Activated CD8-positive, alpha-beta memory T cell treated with anti-CD3 and anti-CD28 coated beads for 4 hours (primary cell): Measurements from ENCODE around the gene CCDC17.
"Not testable (repeated sequence)": the region's sequence is repeated elsewhere in the genome, so short reads cannot be mapped to it uniquely, and the experiment has no call there.

Experiments
- DNase-seq, 2 donors: peaks; one replicate each; pipeline ENCODE4 v3.0.0-alpha.2; 2020; ENCODE audit warnings: low read depth in 2 of 2

The CCDC17 gene

DNA sequence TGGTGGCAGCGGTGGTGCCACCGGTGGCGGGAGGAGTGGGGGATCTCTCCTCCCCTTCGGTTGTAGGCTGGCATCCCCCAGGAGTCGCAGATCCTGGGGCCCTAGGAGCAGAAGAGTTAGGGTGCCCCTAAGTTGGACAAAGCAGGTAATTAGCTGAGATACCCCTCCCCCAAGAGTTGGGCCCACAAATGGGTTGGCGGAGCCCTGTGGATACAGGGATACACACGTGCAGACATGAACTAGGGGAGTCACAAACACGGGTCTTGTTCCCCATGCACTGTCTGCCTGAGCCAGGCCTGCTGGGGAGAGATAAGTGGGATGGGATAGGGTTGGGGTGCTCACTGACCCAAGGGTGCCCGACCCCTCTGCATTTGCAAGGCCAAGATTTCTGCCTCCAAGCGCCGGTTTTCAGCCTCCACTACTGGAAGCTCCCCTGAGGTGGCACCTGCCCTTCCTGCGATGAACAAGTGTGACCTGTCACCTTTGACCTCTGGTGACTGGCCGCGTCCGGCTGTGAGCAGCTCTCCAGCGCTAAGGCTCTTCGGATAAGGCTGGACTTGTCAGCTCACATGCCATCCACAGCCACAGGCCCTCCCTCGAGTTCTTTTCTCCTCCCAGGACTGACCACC lies 1.8 kb downstream of the CCDC17 start:
- DNase-seq: no peak

DNA sequence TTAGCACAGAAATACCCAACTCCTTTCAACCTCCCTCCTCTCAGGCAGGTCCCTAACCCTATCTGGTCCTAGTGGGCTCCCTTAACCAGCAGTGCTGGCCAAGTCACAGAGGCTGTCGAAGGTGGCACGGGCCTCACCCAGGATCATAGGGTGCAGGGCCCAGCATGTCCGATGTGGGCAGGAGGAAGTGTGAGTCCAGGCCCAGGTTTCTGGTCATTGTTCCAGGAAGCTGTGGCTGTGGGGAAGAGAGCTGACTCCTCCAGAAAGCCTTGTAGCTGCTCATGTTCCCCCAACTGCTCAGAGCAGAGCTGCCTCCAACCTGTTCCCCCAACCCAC lies 2.4 kb downstream of the CCDC17 start:
- DNase-seq: no peak

DNA sequence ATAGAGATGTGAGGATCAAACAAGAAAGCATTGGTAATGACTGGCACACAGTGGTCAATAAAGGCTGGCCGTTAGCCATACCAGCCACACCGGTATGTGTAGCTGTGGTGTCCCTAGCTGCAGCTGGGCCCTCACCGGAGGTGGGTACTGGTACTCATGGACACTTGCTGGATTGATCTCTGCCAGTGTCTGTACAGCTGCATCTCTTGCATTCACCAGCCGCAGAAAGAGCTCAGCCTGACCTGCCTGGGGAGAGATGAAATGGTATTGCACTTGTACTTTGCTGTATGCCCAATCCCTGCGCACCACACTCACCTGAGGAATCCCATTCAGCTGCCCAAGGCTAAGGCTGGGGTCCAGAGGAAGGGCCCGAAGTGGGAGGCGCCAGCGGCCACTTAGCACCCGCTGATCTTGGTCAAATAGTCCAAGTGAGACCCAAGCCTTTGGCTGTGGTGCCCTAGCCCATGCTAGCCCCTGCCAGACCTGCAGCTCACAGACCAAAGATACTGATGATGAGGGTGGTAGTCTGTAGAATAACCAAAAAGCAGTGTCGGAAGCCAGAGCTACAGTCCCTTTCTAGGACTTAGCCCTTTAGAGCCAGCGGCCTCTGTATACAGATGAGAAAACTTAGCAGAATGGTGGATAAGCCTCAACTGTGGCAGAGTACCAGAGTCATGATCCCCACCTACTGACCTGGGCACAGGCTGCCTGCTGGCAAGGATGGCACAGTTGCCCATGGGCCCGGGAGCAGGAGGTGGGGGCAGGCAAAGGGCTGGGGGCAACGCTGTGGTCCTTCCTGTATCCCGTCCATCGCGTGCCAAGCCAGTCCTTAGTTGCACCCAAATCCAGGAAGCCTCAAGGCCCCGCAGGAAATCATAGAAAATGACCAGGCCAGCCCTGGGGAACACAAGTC lies 3.0 kb downstream of the CCDC17 start:
- no peak for DNase-seq

DNA sequence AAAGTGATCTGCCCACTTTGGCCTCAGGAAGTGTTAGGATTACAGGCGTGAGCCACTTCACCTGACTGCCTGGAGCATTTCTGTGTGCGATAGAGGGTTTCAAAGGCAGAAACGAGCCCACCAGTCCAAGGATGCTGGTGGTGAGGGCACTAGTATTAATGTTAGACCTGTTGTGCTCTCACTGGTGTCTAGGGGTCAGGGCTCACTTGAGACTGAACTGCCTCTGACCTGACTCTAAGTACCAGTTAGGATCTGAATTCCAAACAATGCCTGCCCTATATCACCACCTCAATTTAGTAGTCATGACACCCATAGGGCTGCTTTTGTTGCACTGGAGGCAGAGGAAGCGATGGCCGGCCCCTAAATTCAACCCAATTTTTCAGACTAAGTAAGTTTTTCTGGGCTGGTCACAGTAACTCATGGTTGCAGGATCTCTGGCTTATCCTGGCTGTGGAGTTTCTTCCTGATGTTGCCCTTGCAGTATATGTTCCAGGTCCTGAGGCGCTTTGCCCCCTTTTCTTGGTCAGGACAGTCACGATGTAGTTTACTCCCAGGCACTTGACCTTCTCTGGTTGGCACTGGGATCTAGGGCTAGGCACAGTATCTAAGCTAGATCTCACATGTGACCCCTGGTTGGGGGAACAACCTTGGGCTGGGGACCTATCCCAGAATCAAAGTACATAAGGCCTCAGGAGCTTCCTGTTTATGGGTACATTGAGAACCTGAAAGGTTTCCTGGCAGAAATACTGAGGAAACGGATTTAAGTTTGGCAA lies 4.5 kb downstream of the CCDC17 start:
- no peak for DNase-seq

DNA sequence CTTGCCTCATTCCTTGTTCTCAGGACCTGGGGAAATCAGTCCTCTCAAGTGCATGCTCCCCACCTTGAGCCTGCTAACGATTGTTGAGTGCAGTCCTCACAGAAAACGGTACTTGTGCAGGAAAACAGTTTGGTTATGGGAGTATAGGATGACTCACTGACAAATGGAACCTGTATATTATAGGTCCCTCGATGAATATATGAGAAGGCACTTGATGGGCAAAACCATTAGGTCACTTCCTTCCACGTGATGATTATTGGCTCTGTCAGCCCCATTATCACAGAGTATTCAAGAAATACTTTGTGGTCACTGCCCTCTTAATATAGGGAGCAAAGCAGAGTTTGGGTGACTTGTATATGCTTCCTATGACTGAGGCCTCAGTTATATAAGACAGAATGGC lies 6.2 kb downstream of the CCDC17 start:
- no peak for DNase-seq

DNA sequence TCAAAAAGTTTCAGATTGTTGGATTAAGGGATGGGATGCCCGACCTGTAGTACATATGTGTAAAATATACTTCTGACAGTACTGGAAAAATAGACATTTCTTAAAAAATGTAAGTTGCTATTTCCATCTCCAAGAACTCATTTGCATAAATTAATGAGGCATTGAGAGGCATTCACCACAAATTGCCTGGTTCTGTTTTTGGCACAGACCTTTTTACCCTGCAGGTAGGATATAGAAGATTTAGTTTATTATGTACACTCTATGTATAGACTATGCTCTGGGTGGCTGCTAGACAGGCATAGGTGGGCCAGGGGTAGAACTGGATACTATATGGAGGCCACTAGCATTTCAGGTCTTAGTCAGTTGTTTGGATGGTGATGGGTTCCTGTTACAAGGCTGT lies 8.0 kb downstream of the CCDC17 start:
- DNase-seq: no peak

DNA sequence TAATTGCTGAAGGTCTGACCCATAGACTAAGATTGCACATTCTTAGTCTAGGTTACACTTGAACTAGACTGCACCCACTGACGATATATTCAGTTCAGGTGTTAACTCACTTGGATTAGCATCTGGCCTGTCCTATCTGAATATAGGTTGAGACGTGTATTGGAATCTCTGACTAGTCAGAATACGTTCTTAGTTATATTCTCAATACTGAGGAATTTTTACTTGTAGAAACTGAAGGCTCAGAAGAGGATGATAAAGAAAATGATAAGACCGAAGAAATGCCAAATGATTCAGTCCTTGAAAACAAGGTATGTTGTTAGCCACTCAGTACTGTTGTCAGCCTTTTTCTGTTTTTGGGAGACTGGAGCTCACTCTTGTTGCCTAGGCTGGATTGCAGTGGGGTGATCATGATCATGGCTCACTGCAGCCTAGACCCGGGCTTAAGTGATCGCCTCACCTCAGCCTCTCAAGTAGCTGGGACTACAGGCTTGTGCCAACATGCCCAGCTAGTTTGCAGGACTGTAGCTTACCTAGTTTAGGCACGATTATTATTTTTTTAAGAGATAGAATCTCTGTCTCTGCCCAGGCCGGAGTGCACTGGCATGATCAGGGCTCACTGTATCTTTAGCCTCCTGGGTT lies 10.8 kb downstream of the CCDC17 start:
- no peak for DNase-seq

DNA sequence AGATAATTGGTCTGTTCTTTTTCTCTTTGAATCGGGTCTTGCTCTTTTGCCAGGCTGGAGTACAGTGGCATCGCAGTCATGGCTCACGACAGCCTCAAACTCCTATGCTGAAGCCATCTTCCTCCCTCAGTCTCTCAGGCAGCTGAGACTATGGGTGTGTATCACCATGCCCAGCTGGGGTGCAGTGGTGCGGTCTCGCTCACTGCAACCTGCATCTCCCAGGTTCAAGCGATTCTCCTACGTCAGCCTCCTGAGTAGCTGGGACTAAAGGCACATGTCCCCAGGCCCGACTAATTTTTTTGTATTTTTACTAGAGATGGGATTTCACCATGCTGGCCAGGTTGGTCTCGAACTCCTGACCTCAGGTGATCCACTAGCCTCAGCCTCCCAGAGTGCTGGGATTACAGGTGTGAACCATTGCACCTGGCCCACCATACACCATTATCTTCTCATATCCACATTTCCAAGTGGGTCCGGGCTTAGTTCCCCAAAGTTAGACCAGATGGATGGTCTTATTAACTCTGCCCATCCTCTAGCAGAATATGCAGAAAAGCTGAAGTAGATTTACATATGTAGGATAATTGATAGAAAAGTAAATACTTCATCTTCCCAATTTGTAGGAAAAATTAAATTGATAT lies 13.1 kb downstream of the CCDC17 start:
- no peak for DNase-seq

DNA sequence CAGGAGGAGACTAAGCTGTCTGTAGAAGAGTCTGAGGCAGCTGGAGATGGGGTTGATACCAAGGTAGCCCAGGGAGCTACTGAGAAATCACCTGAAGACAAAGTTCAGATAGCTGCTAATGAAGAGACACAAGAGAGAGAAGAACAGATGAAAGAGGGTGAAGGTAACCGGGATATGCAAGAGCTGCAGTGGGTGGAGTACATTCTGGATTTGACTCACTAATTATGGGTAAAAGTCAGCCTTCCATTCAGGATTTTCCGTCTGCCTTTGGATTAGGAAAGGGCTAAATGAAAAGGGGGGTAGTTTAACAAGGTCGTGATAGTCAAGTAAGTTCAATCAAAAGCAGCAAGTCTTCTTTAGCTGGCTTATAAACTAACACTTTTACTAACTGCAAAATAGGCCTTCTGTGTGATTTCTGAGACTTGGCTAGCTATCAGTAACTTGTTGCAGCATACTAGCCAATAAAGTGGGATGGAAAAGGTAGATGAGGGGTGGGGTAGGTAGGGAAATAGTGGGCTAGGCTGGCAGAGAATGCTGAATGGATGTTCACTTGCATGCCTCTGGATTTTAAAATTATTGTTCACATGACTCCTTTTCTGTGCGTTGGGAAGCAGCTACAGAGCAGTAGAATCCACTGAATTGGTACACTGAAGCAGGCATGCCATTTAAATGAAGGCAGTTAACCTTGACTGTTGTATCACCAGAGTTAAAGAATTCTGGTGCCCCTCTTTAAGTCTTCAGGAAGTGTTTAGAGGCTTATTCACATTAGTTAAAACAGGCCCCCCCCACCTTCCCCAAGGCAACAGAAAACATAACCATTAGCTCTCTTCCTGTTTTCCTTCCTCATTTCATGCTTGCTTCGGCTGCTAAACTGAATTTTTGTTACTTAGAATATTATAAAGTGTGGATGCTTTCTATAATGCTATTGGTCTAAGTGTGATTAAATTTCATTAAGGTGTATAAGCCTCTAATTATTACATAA lies 15.4 kb downstream of the CCDC17 start:
- DNase-seq: no peak

DNA sequence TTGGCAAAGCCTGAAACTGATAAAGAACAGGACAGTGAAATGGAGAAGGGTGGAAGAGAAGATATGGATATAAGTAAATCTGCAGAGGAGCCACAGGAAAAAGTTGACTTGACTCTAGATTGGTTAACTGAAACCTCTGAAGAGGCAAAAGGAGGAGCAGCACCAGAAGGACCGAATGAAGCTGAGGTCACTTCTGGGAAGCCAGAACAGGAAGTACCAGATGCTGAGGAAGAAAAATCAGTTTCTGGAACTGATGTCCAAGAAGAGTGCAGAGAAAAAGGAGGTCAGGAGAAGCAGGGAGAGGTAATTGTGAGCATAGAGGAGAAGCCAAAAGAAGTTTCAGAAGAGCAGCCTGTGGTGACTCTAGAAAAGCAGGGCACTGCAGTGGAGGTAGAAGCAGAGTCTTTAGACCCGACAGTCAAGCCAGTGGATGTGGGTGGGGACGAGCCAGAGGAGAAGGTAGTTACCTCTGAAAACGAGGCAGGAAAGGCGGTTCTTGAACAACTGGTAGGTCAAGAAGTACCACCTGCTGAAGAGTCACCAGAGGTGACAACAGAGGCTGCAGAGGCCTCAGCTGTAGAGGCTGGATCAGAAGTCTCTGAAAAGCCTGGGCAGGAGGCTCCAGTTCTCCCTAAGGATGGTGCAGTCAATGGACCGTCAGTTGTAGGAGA lies 16.3 kb downstream of the CCDC17 start:
- no peak for DNase-seq

DNA sequence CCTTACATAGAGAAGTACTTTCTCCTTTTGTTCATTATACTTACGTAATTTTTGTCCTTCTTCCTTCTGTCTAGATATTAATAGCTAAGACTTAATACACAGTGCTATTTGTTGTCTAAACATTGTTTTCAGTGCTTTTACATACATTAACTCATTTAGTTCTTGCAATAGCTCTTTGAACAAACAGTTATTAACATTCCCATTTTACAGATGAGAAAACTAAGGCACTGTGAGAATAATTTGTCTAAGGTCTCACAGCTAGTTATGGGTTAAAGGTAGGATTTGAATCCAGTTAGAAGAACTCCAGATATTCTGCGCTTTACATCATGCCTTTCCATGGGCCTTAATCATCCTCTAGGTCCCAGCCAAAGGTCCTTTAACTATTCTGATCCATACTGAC lies 19.6 kb downstream of the CCDC17 start:
- DNase-seq: no peak

DNA sequence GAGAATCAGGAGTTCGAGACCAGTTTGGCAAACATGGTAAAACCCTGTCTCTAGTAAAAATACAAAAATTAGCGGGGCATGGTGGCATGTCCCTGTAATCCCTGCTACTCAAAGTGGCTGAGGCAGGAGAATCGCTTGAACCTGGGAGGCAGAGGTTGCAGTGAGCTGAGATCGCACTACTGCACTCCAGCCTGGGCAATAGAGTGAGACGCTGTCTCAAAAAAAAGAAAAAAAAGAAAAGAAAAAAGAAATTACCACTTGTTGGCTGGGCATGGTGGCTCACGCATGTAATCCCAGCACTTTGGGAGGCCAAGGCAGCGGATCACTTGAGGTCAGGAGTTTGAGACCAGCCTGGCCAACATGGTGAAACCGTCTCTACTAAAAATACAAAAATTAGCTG lies 27.1 kb downstream of the CCDC17 start:
- not testable (repeated sequence) for DNase-seq

DNA sequence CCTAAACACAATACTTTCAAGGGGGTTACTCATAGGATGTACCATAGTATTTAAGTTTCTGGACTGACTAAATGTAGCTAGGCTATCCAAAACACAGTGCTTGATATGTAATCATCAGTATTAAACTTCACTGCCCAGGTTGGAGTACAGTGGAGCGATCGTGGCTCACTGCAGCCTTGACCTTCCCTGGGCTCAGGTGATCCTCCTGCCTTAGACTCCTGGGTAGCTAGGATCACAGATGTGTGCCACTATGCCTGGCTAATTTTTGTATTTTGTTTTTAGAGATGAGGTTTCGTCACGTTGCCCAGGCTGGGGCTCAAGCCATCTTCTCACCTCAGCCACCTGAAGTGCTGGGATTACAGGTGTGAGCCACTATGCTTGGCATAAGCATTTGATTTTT lies 29.4 kb downstream of the CCDC17 start:
- DNase-seq: no peak

DNA sequence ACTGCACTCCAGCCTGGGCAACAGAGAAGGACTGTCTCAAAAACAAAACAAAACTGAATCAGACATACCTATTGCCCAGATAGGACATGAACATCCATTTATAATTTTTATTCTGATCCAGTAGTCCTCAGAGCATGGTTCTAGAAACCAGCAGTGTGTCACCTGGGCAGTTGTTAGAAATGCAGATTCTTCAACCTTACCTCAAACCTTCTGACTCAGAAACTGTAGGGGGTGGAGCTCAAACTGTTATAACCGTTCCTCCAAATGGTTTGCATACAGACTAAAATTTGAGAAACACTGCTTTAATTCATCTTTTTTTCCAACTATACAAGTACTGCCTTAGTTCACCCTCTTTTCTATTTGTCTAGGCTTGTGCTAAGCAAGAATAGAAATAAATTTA lies 34.0 kb downstream of the CCDC17 start:
- no peak for DNase-seq

DNA sequence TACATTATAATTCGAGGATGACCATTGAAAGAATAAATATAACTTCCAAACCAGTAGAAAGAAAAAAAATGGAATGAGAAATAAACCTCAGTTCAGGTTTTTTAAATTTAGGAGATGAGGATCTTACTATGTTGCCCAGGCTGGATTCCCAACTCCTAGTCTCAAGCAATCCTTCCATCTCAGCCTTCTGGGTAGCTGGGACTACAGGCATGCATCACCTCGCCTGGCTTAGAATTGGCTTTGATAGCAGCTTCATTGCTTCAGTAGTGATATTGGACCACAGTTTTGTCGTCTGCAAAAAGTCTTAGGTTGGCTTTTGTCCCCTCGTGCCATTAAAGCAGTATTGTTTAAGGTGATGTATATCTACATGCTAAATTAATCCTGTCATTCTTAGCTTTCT lies 37.1 kb downstream of the CCDC17 start:
- no peak for DNase-seq

DNA sequence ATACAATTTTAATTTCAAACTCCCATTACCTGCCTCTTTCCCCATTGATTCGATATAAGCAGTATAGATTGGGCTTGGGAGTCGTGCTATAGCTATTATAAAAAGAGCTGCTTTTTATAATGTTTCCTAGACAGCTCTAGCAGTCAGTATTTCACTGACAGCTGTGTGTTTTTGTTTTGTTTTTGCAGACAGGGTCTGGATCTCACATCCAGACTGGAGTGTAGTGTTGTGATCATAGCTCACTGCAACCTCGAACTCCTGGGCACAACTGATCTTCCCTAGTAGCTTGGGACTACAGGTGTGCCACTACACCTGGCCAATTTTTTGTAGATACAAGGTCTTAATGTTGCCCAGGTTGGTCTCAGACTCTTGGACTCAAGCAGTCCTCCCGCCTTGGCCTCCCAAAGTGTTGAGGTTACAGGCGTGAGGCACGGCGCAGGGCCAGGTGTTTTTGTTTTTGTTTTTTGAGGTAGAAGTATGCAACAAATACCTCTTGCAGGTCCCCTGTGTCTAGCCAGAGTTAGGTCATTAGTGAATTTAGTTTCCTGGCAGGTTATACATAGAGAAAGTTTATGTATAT lies 38.3 kb downstream of the CCDC17 start:
- DNase-seq: no peak

DNA sequence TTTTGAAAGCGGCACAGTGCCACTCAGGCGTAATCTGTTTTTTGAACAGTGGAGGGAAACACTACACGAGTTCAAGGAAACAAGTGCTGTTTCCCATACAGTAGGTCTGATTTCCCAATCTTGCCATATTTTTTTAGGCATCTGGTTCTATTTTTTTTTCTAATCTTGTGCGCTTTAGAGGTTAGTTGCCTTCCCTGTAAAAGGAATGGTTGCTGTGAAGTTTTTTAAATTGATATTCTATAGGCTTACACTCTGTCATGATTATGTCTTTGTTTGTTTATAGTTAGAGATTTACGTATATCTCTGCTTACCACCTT lies 38.8 kb downstream of the CCDC17 start:
- DNase-seq: no peak

DNA sequence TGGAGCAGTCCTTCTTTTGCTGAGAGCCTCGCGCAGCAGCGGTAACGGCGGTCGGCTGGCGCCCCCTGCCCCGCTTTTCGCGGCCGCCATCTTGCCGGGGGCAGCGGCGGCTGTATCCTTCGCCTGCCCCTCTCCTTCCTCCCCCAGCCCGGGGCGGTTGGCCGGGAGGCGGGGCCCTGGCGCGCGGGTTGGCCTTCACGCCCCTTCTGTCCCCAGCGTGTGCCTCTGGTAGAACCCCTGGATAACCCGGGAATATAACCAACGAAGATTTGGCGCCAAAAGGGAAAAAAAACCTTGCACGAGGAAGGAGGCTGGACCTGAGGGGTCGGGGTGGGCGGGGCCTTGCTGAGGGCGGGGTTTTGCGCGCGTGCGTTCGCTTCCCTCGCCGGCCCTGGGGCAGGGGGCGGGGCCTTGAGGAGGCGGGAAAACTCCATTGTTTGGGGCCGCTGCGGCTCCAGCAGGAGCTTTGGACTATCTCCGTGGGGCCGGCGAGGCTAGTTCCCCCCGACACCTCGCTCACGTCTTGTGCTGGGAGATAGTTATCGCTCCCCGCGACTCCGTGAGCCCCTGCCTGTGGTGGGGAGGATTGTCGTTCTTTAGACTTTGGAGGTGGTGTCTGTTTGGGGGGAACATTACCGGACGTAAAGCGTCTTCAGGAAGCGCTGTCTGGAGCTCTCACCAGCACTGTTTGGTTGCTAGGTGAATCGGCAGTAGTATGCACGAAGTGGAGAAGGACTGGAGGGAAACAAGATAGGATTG lies 39.3 kb downstream of the CCDC17 start:
- peak; percentile 70 for DNase-seq
